Smooth muscle cell (in vitro differentiated cells): ENCODE data around the gene WNT7A. TPM values are rescaled to one million over a fixed set of nuclear protein-coding genes. Genes with fewer than 3 reads are reported as not detected.

ENCODE experiments used
- DNase-seq: peaks from one replicate; lab custom pipeline; 2025; ENCODE audit not compliant: unreplicated experiment; lab: John Stamatoyannopoulos, UW
- H2AFZ ChIP-seq: fragments of 200-600 bp; sonication (generic); 2 replicates; pipeline ENCODE4 v1.6.0; 2016; ENCODE audit warnings: antibody characterized with exemption, low read depth, mild to moderate bottlenecking
- H3F3A ChIP-seq: fragments of 200-600 bp; sonication (generic); 2 replicates; pipeline ENCODE4 v1.6.0; 2017; ENCODE audit warnings: antibody characterized with exemption, low read depth
- H3K27ac ChIP-seq: fragments of 200-600 bp; sonication (generic); 2 replicates; pipeline ENCODE4 v1.5.1; 2016; ENCODE audit warnings: low read depth, mild to moderate bottlenecking
- H3K27me3 ChIP-seq: fragments of 200-600 bp; sonication (generic); 2 replicates; pipeline ENCODE4 v1.6.1; 2016; ENCODE audit warnings: low read depth, mild to moderate bottlenecking
- H3K36me3 ChIP-seq: fragments of 200-600 bp; sonication (generic); 2 replicates; pipeline ENCODE4 v1.5.1; 2016; ENCODE audit warnings: low read depth
- H3K4me1 ChIP-seq: fragments of 200-600 bp; sonication (generic); 2 replicates; pipeline ENCODE4 v1.5.1; 2016; ENCODE audit warnings: low read depth
- H3K4me2 ChIP-seq: fragments of 200-600 bp; sonication (generic); 2 replicates; pipeline ENCODE4 v1.6.0; 2016; ENCODE audit warnings: mild to moderate bottlenecking
- H3K4me3 ChIP-seq: fragments of 200-600 bp; sonication (generic); 2 replicates; pipeline ENCODE4 v1.5.1; 2016; ENCODE audit warnings: mild to moderate bottlenecking
- H3K79me2 ChIP-seq: fragments of 200-600 bp; sonication (generic); 2 replicates; pipeline ENCODE4 v1.6.0; 2016; ENCODE audit warnings: low read depth, mild to moderate bottlenecking
- H3K9ac ChIP-seq: fragments of 200-600 bp; sonication (generic); 2 replicates; pipeline ENCODE4 v1.6.0; 2016; ENCODE audit warnings: low read depth
- H3K9me3 ChIP-seq: fragments of 200-600 bp; sonication (generic); replicated peaks from 2 replicates; pipeline ENCODE4 v1.5.1; 2016; ENCODE audit warnings: low read depth
- H4K20me1 ChIP-seq: fragments of 200-600 bp; sonication (generic); 2 replicates; pipeline ENCODE4 v1.6.0; 2016; ENCODE audit warnings: low read depth
- CTCF ChIP-seq: fragments of 200-600 bp; sonication (generic); IDR thresholded peaks from 2 replicates; pipeline ENCODE4 v1.5.1; 2017; ENCODE audit warnings: borderline replicate concordance, mild to moderate bottlenecking, antibody characterized with exemption; ENCODE audit not compliant: insufficient read depth, poor library complexity, severe bottlenecking
- WGBS: methylation state at CpG from one replicate; pipeline ENCODE4 v1.1.7; 2016; ENCODE audit warnings: low lambda C conversion rate; 5-methylcytosine and 5-hydroxymethylcytosine counted together
- polyA plus RNA-seq: library from polyadenylated mRNA; unstranded; fragments of >200 nt; fragmentation: Nextera tagmentation; extraction: Ambion mirVana; gene quantifications from 2 replicates; pipeline ENCODE4 v1.2.1, GENCODE V29; 2016
- total RNA-seq: library from RNA; depleted of rRNA; stranded (reverse); fragments of >200 nt; gene quantifications from 2 replicates; pipeline ENCODE4 v1.2.3, GENCODE V29; 2014

The WNT7A gene
- total and polyA plus RNA-seq, 2 experiments from 2014 or later, result 0.18 to 0.24 TPM

DNA sequence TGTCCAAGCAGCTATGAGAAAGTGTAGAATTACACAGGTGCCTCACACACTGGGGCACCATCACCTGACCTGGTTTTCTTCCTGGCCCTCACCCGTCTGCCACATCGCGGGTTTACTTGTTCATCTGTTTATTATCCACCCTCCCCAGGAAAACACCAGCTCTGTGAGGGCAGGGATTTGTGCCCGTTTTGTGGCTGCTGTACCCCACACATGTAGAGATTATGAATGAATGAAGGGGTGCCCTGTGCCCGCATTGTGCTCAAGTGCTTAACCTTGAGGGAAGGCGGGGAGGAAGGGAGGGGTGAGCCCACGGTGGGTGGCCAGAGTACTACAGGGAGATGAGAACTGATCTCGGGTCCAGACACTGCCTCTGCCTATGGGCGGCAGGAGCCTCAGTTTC, 108.4 kb downstream of the WNT7A start:
- Histone ChIP-seq H3K27me3 (no peaks in the 10 kb centered on the region), H3K4me2 (no peak overlapping the region), H3K9ac (no peak overlapping the region), H4K20me1 (no peaks in the 10 kb centered on the region), H3K36me3 (no peaks in the 10 kb centered on the region), H3K4me1 (no peaks in the 10 kb centered on the region), H3F3A (no peaks in the 10 kb centered on the region), H3K9me3 (no peaks in the 10 kb centered on the region), H3K27ac (no peak overlapping the region), H3K79me2 (no peaks in the 10 kb centered on the region), H2AFZ (no peak overlapping the region), H3K4me3 (no peak overlapping the region)
- DNase-seq, result no peak
- WGBS, result 91% methylated on average over 9 of the region's 9 CpGs
- TF ChIP-seq CTCF, result no peak

GRCh38 chr3:13770170-13771169, 109.4 kb downstream of the WNT7A start:
- DNase-seq, result no peak

GRCh38 chr3:13769422-13769821, 110.4 kb downstream of the WNT7A start:
- no peaks in the 10 kb centered on the region for H3K36me3 ChIP-seq
- no peak for TF ChIP-seq CTCF
- no peaks in the 10 kb centered on the region for H3F3A ChIP-seq
- H3K4me1 ChIP-seq, result no peaks in the 10 kb centered on the region
- no peaks in the 10 kb centered on the region for H4K20me1 ChIP-seq
- H3K4me2 ChIP-seq, result no peak overlapping the region
- no peaks in the 10 kb centered on the region for H3K27me3 ChIP-seq
- no peak overlapping the region for H2AFZ ChIP-seq
- no peaks in the 10 kb centered on the region for H3K9me3 ChIP-seq
- no peaks in the 10 kb centered on the region for H3K79me2 ChIP-seq
- H3K4me3 ChIP-seq, result no peak overlapping the region
- no peak overlapping the region for H3K9ac ChIP-seq
- H3K27ac ChIP-seq, result no peak overlapping the region
- 94% methylated on average over 8 of the region's 8 CpGs for WGBS
- DNase-seq, result no peak

More at GRCh38 chr3:13770170-13771169, 109.4 kb downstream of the WNT7A start:
- Histone ChIP-seq H3K27ac (no peak overlapping the region), H4K20me1 (no peaks in the 10 kb centered on the region), H3K79me2 (no peaks in the 10 kb centered on the region), H2AFZ (no peak overlapping the region), H3K4me3 (no peak overlapping the region), H3F3A (no peaks in the 10 kb centered on the region), H3K4me2 (peak overlapping the region; percentile 36), H3K36me3 (no peaks in the 10 kb centered on the region), H3K9me3 (no peaks in the 10 kb centered on the region), H3K4me1 (no peaks in the 10 kb centered on the region), H3K27me3 (no peaks in the 10 kb centered on the region), H3K9ac (no peak overlapping the region)
- WGBS, result 60% methylated on average over 9 of the region's 9 CpGs
- no peak for TF ChIP-seq CTCF
